ENCODE results near the gene ATP9A.

ATP9A gene

GRCh38 chr20:51592564-51592963 lies 175.6 kb downstream of the ATP9A start:
- Histone ChIP-seq H2AFZ (ENCODE audit: low read depth, low read length) (no peak overlapping the region), H3K36me3 (ENCODE audit: insufficient read depth, low read length) (no peaks in the 10 kb centered on the region), H3K27me3 (ENCODE audit: insufficient read depth, low read length) (no peaks in the 10 kb centered on the region), H3K4me1 (ENCODE audit: insufficient read depth, low read length) (no peaks in the 10 kb centered on the region), H3K9me3 (ENCODE audit: low read length) (no peaks in the 10 kb centered on the region), H3K4me3 (ENCODE audit: low read length) (no peak overlapping the region)

- no peak overlapping the region for H3K4me3 ChIP-seq (ENCODE audit: low read length)
- H3K9me3 ChIP-seq (ENCODE audit: low read length) = no peaks in the 10 kb centered on the region
- no peaks in the 10 kb centered on the region for H3K27me3 ChIP-seq (ENCODE audit: insufficient read depth, low read length)
- H3K4me1 ChIP-seq (ENCODE audit: insufficient read depth, low read length) = no peaks in the 10 kb centered on the region
- no peak overlapping the region for H2AFZ ChIP-seq (ENCODE audit: low read depth, low read length)
- H3K36me3 ChIP-seq (ENCODE audit: insufficient read depth, low read length) = no peaks in the 10 kb centered on the region
Measured at GRCh38 chr20:51591871-51592270, 176.3 kb downstream of the ATP9A start.

- no peaks in the 10 kb centered on the region for H3K27me3 ChIP-seq (ENCODE audit: insufficient read depth, low read length)
- no peak overlapping the region for H2AFZ ChIP-seq (ENCODE audit: low read depth, low read length)
- no peak overlapping the region for H3K4me3 ChIP-seq (ENCODE audit: low read length)
- H3K36me3 ChIP-seq (ENCODE audit: insufficient read depth, low read length) = no peaks in the 10 kb centered on the region
- H3K4me1 ChIP-seq (ENCODE audit: insufficient read depth, low read length) = no peaks in the 10 kb centered on the region
- no peaks in the 10 kb centered on the region for H3K9me3 ChIP-seq (ENCODE audit: low read length)
Measured at GRCh38 chr20:51588762-51589161, 179.4 kb downstream of the ATP9A start.

GRCh38 chr20:51587145-51587544 lies 181.0 kb downstream of the ATP9A start:
- Histone ChIP-seq H3K4me1 (ENCODE audit: insufficient read depth, low read length) (no peaks in the 10 kb centered on the region), H2AFZ (ENCODE audit: low read depth, low read length) (no peak overlapping the region), H3K36me3 (ENCODE audit: insufficient read depth, low read length) (no peaks in the 10 kb centered on the region), H3K9me3 (ENCODE audit: low read length) (no peaks in the 10 kb centered on the region), H3K4me3 (ENCODE audit: low read length) (no peak overlapping the region), H3K27me3 (ENCODE audit: insufficient read depth, low read length) (no peaks in the 10 kb centered on the region)

GRCh38 chr20:51586005-51586440 lies 182.2 kb downstream of the ATP9A start:
- H3K4me3 ChIP-seq (ENCODE audit: low read length) = no peak overlapping the region

GRCh38 chr20:51585148-51585547 lies 183.0 kb downstream of the ATP9A start:
- Histone ChIP-seq H3K4me3 (ENCODE audit: low read length) (no peak overlapping the region), H3K27me3 (ENCODE audit: insufficient read depth, low read length) (no peaks in the 10 kb centered on the region), H3K4me1 (ENCODE audit: insufficient read depth, low read length) (no peaks in the 10 kb centered on the region), H2AFZ (ENCODE audit: low read depth, low read length) (no peak overlapping the region), H3K36me3 (ENCODE audit: insufficient read depth, low read length) (no peaks in the 10 kb centered on the region), H3K9me3 (ENCODE audit: low read length) (no peaks in the 10 kb centered on the region)

More at GRCh38 chr20:51586005-51586440, 182.2 kb downstream of the ATP9A start:
- no peaks in the 10 kb centered on the region for H3K36me3 ChIP-seq (ENCODE audit: insufficient read depth, low read length)
- H3K4me1 ChIP-seq (ENCODE audit: insufficient read depth, low read length) = no peaks in the 10 kb centered on the region
- H3K9me3 ChIP-seq (ENCODE audit: low read length) = no peaks in the 10 kb centered on the region
- H2AFZ ChIP-seq (ENCODE audit: low read depth, low read length) = no peak overlapping the region
- no peaks in the 10 kb centered on the region for H3K27me3 ChIP-seq (ENCODE audit: insufficient read depth, low read length)

GRCh38 chr20:51584737-51585136 lies 183.5 kb downstream of the ATP9A start:
- H3K4me3 ChIP-seq (ENCODE audit: low read length) = no peak overlapping the region
- H3K27me3 ChIP-seq (ENCODE audit: insufficient read depth, low read length) = no peaks in the 10 kb centered on the region
- H2AFZ ChIP-seq (ENCODE audit: low read depth, low read length) = no peak overlapping the region
- H3K36me3 ChIP-seq (ENCODE audit: insufficient read depth, low read length) = no peaks in the 10 kb centered on the region
- H3K4me1 ChIP-seq (ENCODE audit: insufficient read depth, low read length) = no peaks in the 10 kb centered on the region
- no peaks in the 10 kb centered on the region for H3K9me3 ChIP-seq (ENCODE audit: low read length)

- H2AFZ ChIP-seq (ENCODE audit: low read depth, low read length) = no peak overlapping the region
- no peaks in the 10 kb centered on the region for H3K9me3 ChIP-seq (ENCODE audit: low read length)
- H3K4me3 ChIP-seq (ENCODE audit: low read length) = no peak overlapping the region
- H3K27me3 ChIP-seq (ENCODE audit: insufficient read depth, low read length) = no peaks in the 10 kb centered on the region
- no peaks in the 10 kb centered on the region for H3K4me1 ChIP-seq (ENCODE audit: insufficient read depth, low read length)
- H3K36me3 ChIP-seq (ENCODE audit: insufficient read depth, low read length) = no peaks in the 10 kb centered on the region
Measured at GRCh38 chr20:51584116-51584515, 184.1 kb downstream of the ATP9A start.

GRCh38 chr20:51583499-51583898 lies 184.7 kb downstream of the ATP9A start:
- Histone ChIP-seq H3K36me3 (ENCODE audit: insufficient read depth, low read length) (no peaks in the 10 kb centered on the region), H3K9me3 (ENCODE audit: low read length) (no peaks in the 10 kb centered on the region), H3K4me1 (ENCODE audit: insufficient read depth, low read length) (no peaks in the 10 kb centered on the region), H3K27me3 (ENCODE audit: insufficient read depth, low read length) (no peaks in the 10 kb centered on the region), H3K4me3 (ENCODE audit: low read length) (no peak overlapping the region), H2AFZ (ENCODE audit: low read depth, low read length) (no peak overlapping the region)

GRCh38 chr20:51583073-51583472 lies 185.1 kb downstream of the ATP9A start:
- Histone ChIP-seq H3K4me3 (ENCODE audit: low read length) (no peak overlapping the region), H3K4me1 (ENCODE audit: insufficient read depth, low read length) (no peaks in the 10 kb centered on the region), H3K36me3 (ENCODE audit: insufficient read depth, low read length) (no peaks in the 10 kb centered on the region), H3K27me3 (ENCODE audit: insufficient read depth, low read length) (no peaks in the 10 kb centered on the region), H2AFZ (ENCODE audit: low read depth, low read length) (no peak overlapping the region), H3K9me3 (ENCODE audit: low read length) (no peaks in the 10 kb centered on the region)

GRCh38 chr20:51581571-51581970 lies 186.6 kb downstream of the ATP9A start:
- H3K9me3 ChIP-seq (ENCODE audit: low read length) = no peaks in the 10 kb centered on the region

GRCh38 chr20:51579137-51579536 lies 189.1 kb downstream of the ATP9A start:
- no peaks in the 10 kb centered on the region for H3K4me1 ChIP-seq (ENCODE audit: insufficient read depth, low read length)
- H3K9me3 ChIP-seq (ENCODE audit: low read length) = no peaks in the 10 kb centered on the region
- H3K36me3 ChIP-seq (ENCODE audit: insufficient read depth, low read length) = no peaks in the 10 kb centered on the region
- no peak overlapping the region for H2AFZ ChIP-seq (ENCODE audit: low read depth, low read length)
- no peaks in the 10 kb centered on the region for H3K27me3 ChIP-seq (ENCODE audit: insufficient read depth, low read length)
- no peak overlapping the region for H3K4me3 ChIP-seq (ENCODE audit: low read length)

More at GRCh38 chr20:51581571-51581970, 186.6 kb downstream of the ATP9A start:
- H3K27me3 ChIP-seq (ENCODE audit: insufficient read depth, low read length) = no peaks in the 10 kb centered on the region
- no peak overlapping the region for H3K4me3 ChIP-seq (ENCODE audit: low read length)
- H2AFZ ChIP-seq (ENCODE audit: low read depth, low read length) = no peak overlapping the region
- no peaks in the 10 kb centered on the region for H3K4me1 ChIP-seq (ENCODE audit: insufficient read depth, low read length)
- no peaks in the 10 kb centered on the region for H3K36me3 ChIP-seq (ENCODE audit: insufficient read depth, low read length)

- Histone ChIP-seq H2AFZ (ENCODE audit: low read depth, low read length) (no peak overlapping the region), H3K27me3 (ENCODE audit: insufficient read depth, low read length) (no peaks in the 10 kb centered on the region), H3K4me3 (ENCODE audit: low read length) (no peak overlapping the region), H3K9me3 (ENCODE audit: low read length) (no peaks in the 10 kb centered on the region), H3K4me1 (ENCODE audit: insufficient read depth, low read length) (no peaks in the 10 kb centered on the region), H3K36me3 (ENCODE audit: insufficient read depth, low read length) (no peaks in the 10 kb centered on the region)
Measured at GRCh38 chr20:51578145-51578459, 190.1 kb downstream of the ATP9A start.

- no peak overlapping the region for H3K4me3 ChIP-seq (ENCODE audit: low read length)
Measured at GRCh38 chr20:51577432-51578144, 190.6 kb downstream of the ATP9A start.

More at GRCh38 chr20:51577432-51578144, 190.6 kb downstream of the ATP9A start:
- Histone ChIP-seq H3K27me3 (ENCODE audit: insufficient read depth, low read length) (no peaks in the 10 kb centered on the region), H2AFZ (ENCODE audit: low read depth, low read length) (no peak overlapping the region), H3K36me3 (ENCODE audit: insufficient read depth, low read length) (no peaks in the 10 kb centered on the region), H3K4me1 (ENCODE audit: insufficient read depth, low read length) (no peaks in the 10 kb centered on the region), H3K9me3 (ENCODE audit: low read length) (no peaks in the 10 kb centered on the region)

Measured in neuron (in vitro differentiated cells).